GM12878 (cell line): Measurements from ENCODE around the gene ACOT13. TPM values are rescaled to one million over a fixed set of nuclear protein-coding genes. Genes with fewer than 3 reads are reported as not detected.

Source experiments
- ATAC-seq: fragments of 200-7000 bp; cut with Tn5 transposase; 3 replicates; pipeline ENCODE4 v1.9.1; 2020; ENCODE audit warnings: mild to moderate bottlenecking, moderate library complexity
- BruUV-seq: library from RNA; stranded (reverse); fragments of 400-500 nt; replicated peaks from 2 replicates; lab custom pipeline; 2021; lab: Mats Ljungman, UMichigan
- CTCF ChIA-PET: fragments of 300-600 bp; sonication (Branson Sonifier 250); formaldehyde crosslinking; extraction: SDS; loops from one replicate; lab custom pipeline; 2021; ENCODE audit warnings: inconsistent platforms; lab: Yijun Ruan, JAX
- POLR2A ChIA-PET: fragments of 350-600 bp; formaldehyde crosslinking; extraction: SDS; loops from one replicate; lab custom pipeline; 2021; ENCODE audit warnings: inconsistent platforms; lab: Charles Lee
- RAD21 ChIA-PET: fragments of 300-600 bp; sonication (Branson Sonifier 250); formaldehyde crosslinking; loops from one replicate; lab custom pipeline; 2023; ENCODE audit warnings: antibody characterized with exemption; ENCODE audit not compliant: unreplicated experiment; lab: Charles Lee
- SMC1A ChIA-PET: fragments of 300-600 bp; sonication (Branson Sonifier 250); formaldehyde crosslinking; loops from one replicate; lab custom pipeline; 2023; ENCODE audit not compliant: unreplicated experiment, uncharacterized antibody; lab: Charles Lee
- DNase-seq: peaks from one replicate; pipeline ENCODE4 v3.0.0-alpha.2; 2011; ENCODE audit warnings: low read depth, low spot score
- FAIRE-seq: peaks from 3 replicates; lab custom pipeline; 2011; peaks lifted over from hg19 to GRCh38; lab: Jason Lieb, UNC
- H2AFZ ChIP-seq: 2 replicates; pipeline ENCODE4 v1.6.0; 2011; ENCODE audit warnings: low read depth, low read length, control low read depth; ENCODE audit not compliant: control insufficient read depth
- H3K27ac ChIP-seq: 2 replicates; pipeline ENCODE4 v1.5.1; 2011; ENCODE audit warnings: control low read depth; ENCODE audit not compliant: control insufficient read depth, insufficient read depth
- H3K27me3 ChIP-seq, 2 experiments: replicated peaks in 1 of 2; 2 replicates each; pipeline versions ENCODE4 v1.6.0 to v1.6.1; 2011; ENCODE audit warnings: low read length in 1 of 2; ENCODE audit not compliant: control insufficient read depth in 2 of 2, insufficient read depth in 2 of 2
- H3K36me3 ChIP-seq, 2 experiments: 2 replicates each; pipeline ENCODE4 v1.5.1; 2011; ENCODE audit warnings: low read length in 1 of 2; ENCODE audit not compliant: control insufficient read depth in 2 of 2, insufficient read depth in 2 of 2
- H3K4me1 ChIP-seq: 2 replicates; pipeline ENCODE4 v1.6.1; 2011; ENCODE audit warnings: mild to moderate bottlenecking, low read length, moderate library complexity, mixed read lengths; ENCODE audit not compliant: control insufficient read depth, insufficient read depth
- H3K4me2 ChIP-seq: 2 replicates; pipeline ENCODE4 v1.6.0; 2011; ENCODE audit warnings: control low read depth; ENCODE audit not compliant: control insufficient read depth, insufficient read depth
- H3K4me3 ChIP-seq: fragments of 200-600 bp; sonication (generic); 2 replicates; pipeline ENCODE4 v1.5.1; 2016
- H3K79me2 ChIP-seq: 2 replicates; pipeline ENCODE4 v1.6.0; 2011; ENCODE audit warnings: low read length; ENCODE audit not compliant: control insufficient read depth, insufficient read depth
- H3K9ac ChIP-seq: 2 replicates; pipeline ENCODE4 v1.8.0; 2011; ENCODE audit warnings: low read length, control low read depth, mixed read lengths; ENCODE audit not compliant: control insufficient read depth, insufficient read depth
- H3K9me3 ChIP-seq: replicated peaks from 3 replicates; pipeline ENCODE4 v1.5.1; 2011; ENCODE audit warnings: mild to moderate bottlenecking, low read length; ENCODE audit not compliant: control insufficient read depth, insufficient read depth
- H4K20me1 ChIP-seq: 2 replicates; pipeline ENCODE4 v1.6.0; 2011; ENCODE audit not compliant: control insufficient read depth, insufficient read depth
- BHLHE40 ChIP-seq, 2 experiments: fragments of 450-650 bp in 1 of 2; IDR thresholded peaks; 2 replicates each; pipeline ENCODE4 v1.6.1; 2011 to 2017; ENCODE audit warnings: low read depth in 2 of 2, borderline replicate concordance in 1 of 2, improper control_type of control experiment in 1 of 2, low read length in 1 of 2, mild to moderate bottlenecking in 1 of 2
- EZH2 ChIP-seq: IDR thresholded peaks from 2 replicates; pipeline ENCODE4 v1.6.1; 2012; ENCODE audit warnings: low read depth, mild to moderate bottlenecking, control low read depth, inconsistent platforms, low read length, borderline replicate concordance; ENCODE audit not compliant: control insufficient read depth
- HCFC1 ChIP-seq: fragments of 150-350 bp; IDR thresholded peaks from 2 replicates; pipeline ENCODE4 v1.6.1; 2014; ENCODE audit warnings: low read length
- PAX5 ChIP-seq: IDR thresholded peaks from 2 replicates; pipeline ENCODE4 v1.6.1; 2011; ENCODE audit warnings: low read depth, low read length, borderline replicate concordance
- POU2F2 ChIP-seq: IDR thresholded peaks from 3 replicates; pipeline ENCODE4 v1.6.1; 2011; ENCODE audit warnings: low read depth, mild to moderate bottlenecking, low read length, borderline replicate concordance
- RUNX3 ChIP-seq: IDR thresholded peaks from 2 replicates; pipeline ENCODE4 v1.6.1; 2012; ENCODE audit warnings: low read length, inconsistent platforms
- STAT1 ChIP-seq: fragments of 450-650 bp; conservative IDR thresholded peaks from 2 replicates; pipeline ENCODE4 v1.6.1; 2014; ENCODE audit warnings: antibody characterized with exemption, mild to moderate bottlenecking
- TCF3 ChIP-seq: IDR thresholded peaks from 2 replicates; pipeline ENCODE4 v1.6.1; 2012; ENCODE audit warnings: low read depth, mild to moderate bottlenecking, low read length, borderline replicate concordance; ENCODE audit not compliant: insufficient read depth
- TCF7 ChIP-seq: IDR thresholded peaks from 2 replicates; pipeline ENCODE4 v1.6.1; 2014; ENCODE audit warnings: antibody characterized with exemption, borderline replicate concordance
- WGBS: methylation state at CpG from one replicate; pipeline ENCODE4 v1.1.6; 2016; ENCODE audit warnings: low lambda C conversion rate; ENCODE audit not compliant: insufficient replicate concordance, insufficient coverage; ENCODE audit errors: missing lambda C conversion rate; 5-methylcytosine and 5-hydroxymethylcytosine counted together
- in situ Hi-C: fragments of 300-500 bp; cut with MboI; formaldehyde crosslinking; loops from 9 replicates; pipeline ENCODE4 v1.14.3; 2018; ENCODE audit warnings: mixed read lengths
- intact Hi-C: fragments of 100-400 bp; cut with micrococcal nuclease; formaldehyde crosslinking; loops from one replicate; pipeline ENCODE4 v1.14.2; 2022; ENCODE audit not compliant: unreplicated experiment
- polyA plus RNA-seq, 11 experiments: library from polyadenylated mRNA; depleted of rRNA in 4 of 11; unstranded in 6 of 11; stranded (reverse) in 5 of 11; fragments of >200 nt; fragmentation: Nextera tagmentation in 4 of 11; fragmentation: Illumina TruSeq in 1 of 11; extraction: Ambion mirVana in 4 of 11; extraction: Trizol in 1 of 11; gene quantifications; 1 replicate in 1 of 11; 2 replicates in 10 of 11; pipeline versions ENCODE4 v1.2.1 to v1.2.3, GENCODE V29; 2011 to 2016; ENCODE audit warnings: inconsistent platforms in 2 of 11, missing spikeins in 2 of 11, low read depth in 1 of 11
- total RNA-seq, 4 experiments: library from RNA; depleted of rRNA in 3 of 4; stranded (reverse); fragments of >200 nt in 3 of 4; fragmentation: Illumina TruSeq in 1 of 4; extraction: Trizol in 1 of 4; gene quantifications; 2 replicates each; pipeline versions ENCODE4 v1.2.1 to v1.2.3, GENCODE V29; 2013 to 2021
- TF ChIP-seq, protein P1 (sequence below): fragments of 450-650 bp; IDR thresholded peaks from 2 replicates; pipeline ENCODE4 v1.6.1; 2017; ENCODE audit warnings: antibody characterized with exemption, mild to moderate bottlenecking, moderate library complexity
- TF ChIP-seq, protein P2 (sequence below): fragments of 450-650 bp; IDR thresholded peaks from 2 replicates; pipeline ENCODE4 v1.6.1; 2017; ENCODE audit warnings: mild to moderate bottlenecking, moderate library complexity
- TF ChIP-seq, protein P3 (sequence below): fragments of 450-650 bp; conservative IDR thresholded peaks from 2 replicates; pipeline ENCODE4 v1.6.1; 2017; ENCODE audit warnings: mild to moderate bottlenecking, moderate library complexity
- TF ChIP-seq, protein P4 (sequence below): IDR thresholded peaks from 2 replicates; pipeline ENCODE4 v1.6.1; 2012; ENCODE audit warnings: low read depth, low read length, improper control_type of control experiment

The ACOT13 gene
- total and polyA plus RNA-seq, 10 of the 15 experiments (the other 5 are each of a cell fraction or from before 2014, with no cell fraction given), result 6.0 to 60.6 (median 36.6) TPM

DNA sequence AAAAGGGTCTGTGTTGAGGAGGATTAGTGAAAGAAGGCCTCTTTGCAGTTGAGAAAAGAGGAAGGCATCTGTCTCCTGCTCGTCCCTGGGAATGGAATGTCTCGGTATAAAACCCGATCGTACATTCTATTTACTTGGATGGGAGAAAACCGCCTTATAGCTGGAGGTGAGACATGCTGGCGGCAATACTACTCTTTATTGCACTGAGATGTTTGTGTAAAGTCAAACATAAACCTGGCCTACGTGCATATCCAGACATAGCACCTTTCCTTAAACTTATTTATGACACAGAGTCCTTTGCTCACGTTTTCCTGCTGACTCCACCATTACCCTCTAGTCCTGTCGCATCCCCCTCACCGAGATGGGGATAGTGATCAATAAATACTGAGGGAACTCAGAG lies 4.6 kb upstream of the ACOT13 start:
- Histone ChIP-seq H3K36me3 (peaks cover 0 to 19% of the 10 kb centered on the region in 2 experiments; a peak in 2 of 4 replicates), H3K4me1 (peaks cover 3% of the 10 kb centered on the region; the same call in 1 of the 2 replicates), H4K20me1 (no peaks in the 10 kb centered on the region), H3K27me3 (no peaks in the 10 kb centered on the region), H3K79me2 (peaks cover 31% of the 10 kb centered on the region), H3K4me3 (no peak overlapping the region), H3K9me3 (no peaks in the 10 kb centered on the region), H3K27ac (no peak overlapping the region), H3K4me2 (no peak overlapping the region), H2AFZ (no peak overlapping the region), H3K9ac (no peak overlapping the region)
- WGBS, result 98% methylated on average over 10 of the region's 10 CpGs
- intact Hi-C loops, result no loop called here
- SMC1A ChIA-PET, result no interaction called here
- in situ Hi-C loops, result no loop called here
- CTCF ChIA-PET, result interaction anchor here (1.3 kb wide), 1 partner anchor 81 kb away, joined by 5 read pairs; no protein-coding TSS in a partner anchor
- DNase-seq (no peak), ATAC-seq (no peak), FAIRE-seq (no peak)
- RAD21 ChIA-PET, result no interaction called here
- POLR2A ChIA-PET, result interaction anchor here (0.5 kb wide), 1 partner anchor 321 kb away, joined by 4 read pairs; no protein-coding TSS in a partner anchor
- BruUV-seq, result no TSS peak
- TF ChIP-seq TCF7 (no peak), STAT1 (no peak), RUNX3 (no peak), PAX5 (no peak), POU2F2 (no peak), BHLHE40 (IDR thresholded peaks at IDR 0.05; ENCODE audit: borderline replicate concordance in 1 of 2, low read depth in 2 of 2, low read length in 1 of 2) (no peak), EZH2 (no peak), TCF3 (no peak), HCFC1 (no peak)
- TF ChIP-seq, protein P1, sequence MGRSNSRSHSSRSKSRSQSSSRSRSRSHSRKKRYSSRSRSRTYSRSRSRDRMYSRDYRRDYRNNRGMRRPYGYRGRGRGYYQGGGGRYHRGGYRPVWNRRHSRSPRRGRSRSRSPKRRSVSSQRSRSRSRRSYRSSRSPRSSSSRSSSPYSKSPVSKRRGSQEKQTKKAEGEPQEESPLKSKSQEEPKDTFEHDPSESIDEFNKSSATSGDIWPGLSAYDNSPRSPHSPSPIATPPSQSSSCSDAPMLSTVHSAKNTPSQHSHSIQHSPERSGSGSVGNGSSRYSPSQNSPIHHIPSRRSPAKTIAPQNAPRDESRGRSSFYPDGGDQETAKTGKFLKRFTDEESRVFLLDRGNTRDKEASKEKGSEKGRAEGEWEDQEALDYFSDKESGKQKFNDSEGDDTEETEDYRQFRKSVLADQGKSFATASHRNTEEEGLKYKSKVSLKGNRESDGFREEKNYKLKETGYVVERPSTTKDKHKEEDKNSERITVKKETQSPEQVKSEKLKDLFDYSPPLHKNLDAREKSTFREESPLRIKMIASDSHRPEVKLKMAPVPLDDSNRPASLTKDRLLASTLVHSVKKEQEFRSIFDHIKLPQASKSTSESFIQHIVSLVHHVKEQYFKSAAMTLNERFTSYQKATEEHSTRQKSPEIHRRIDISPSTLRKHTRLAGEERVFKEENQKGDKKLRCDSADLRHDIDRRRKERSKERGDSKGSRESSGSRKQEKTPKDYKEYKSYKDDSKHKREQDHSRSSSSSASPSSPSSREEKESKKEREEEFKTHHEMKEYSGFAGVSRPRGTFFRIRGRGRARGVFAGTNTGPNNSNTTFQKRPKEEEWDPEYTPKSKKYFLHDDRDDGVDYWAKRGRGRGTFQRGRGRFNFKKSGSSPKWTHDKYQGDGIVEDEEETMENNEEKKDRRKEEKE, result no peak
- TF ChIP-seq, protein P2, sequence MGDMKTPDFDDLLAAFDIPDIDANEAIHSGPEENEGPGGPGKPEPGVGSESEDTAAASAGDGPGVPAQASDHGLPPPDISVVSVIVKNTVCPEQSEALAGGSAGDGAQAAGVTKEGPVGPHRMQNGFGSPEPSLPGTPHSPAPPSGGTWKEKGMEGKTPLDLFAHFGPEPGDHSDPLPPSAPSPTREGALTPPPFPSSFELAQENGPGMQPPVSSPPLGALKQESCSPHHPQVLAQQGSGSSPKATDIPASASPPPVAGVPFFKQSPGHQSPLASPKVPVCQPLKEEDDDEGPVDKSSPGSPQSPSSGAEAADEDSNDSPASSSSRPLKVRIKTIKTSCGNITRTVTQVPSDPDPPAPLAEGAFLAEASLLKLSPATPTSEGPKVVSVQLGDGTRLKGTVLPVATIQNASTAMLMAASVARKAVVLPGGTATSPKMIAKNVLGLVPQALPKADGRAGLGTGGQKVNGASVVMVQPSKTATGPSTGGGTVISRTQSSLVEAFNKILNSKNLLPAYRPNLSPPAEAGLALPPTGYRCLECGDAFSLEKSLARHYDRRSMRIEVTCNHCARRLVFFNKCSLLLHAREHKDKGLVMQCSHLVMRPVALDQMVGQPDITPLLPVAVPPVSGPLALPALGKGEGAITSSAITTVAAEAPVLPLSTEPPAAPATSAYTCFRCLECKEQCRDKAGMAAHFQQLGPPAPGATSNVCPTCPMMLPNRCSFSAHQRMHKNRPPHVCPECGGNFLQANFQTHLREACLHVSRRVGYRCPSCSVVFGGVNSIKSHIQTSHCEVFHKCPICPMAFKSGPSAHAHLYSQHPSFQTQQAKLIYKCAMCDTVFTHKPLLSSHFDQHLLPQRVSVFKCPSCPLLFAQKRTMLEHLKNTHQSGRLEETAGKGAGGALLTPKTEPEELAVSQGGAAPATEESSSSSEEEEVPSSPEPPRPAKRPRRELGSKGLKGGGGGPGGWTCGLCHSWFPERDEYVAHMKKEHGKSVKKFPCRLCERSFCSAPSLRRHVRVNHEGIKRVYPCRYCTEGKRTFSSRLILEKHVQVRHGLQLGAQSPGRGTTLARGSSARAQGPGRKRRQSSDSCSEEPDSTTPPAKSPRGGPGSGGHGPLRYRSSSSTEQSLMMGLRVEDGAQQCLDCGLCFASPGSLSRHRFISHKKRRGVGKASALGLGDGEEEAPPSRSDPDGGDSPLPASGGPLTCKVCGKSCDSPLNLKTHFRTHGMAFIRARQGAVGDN, result no peak
- TF ChIP-seq, protein P3, sequence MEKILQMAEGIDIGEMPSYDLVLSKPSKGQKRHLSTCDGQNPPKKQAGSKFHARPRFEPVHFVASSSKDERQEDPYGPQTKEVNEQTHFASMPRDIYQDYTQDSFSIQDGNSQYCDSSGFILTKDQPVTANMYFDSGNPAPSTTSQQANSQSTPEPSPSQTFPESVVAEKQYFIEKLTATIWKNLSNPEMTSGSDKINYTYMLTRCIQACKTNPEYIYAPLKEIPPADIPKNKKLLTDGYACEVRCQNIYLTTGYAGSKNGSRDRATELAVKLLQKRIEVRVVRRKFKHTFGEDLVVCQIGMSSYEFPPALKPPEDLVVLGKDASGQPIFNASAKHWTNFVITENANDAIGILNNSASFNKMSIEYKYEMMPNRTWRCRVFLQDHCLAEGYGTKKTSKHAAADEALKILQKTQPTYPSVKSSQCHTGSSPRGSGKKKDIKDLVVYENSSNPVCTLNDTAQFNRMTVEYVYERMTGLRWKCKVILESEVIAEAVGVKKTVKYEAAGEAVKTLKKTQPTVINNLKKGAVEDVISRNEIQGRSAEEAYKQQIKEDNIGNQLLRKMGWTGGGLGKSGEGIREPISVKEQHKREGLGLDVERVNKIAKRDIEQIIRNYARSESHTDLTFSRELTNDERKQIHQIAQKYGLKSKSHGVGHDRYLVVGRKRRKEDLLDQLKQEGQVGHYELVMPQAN, result no peak
- TF ChIP-seq, protein P4, sequence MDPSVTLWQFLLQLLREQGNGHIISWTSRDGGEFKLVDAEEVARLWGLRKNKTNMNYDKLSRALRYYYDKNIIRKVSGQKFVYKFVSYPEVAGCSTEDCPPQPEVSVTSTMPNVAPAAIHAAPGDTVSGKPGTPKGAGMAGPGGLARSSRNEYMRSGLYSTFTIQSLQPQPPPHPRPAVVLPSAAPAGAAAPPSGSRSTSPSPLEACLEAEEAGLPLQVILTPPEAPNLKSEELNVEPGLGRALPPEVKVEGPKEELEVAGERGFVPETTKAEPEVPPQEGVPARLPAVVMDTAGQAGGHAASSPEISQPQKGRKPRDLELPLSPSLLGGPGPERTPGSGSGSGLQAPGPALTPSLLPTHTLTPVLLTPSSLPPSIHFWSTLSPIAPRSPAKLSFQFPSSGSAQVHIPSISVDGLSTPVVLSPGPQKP, result no peak
